Brain microvascular endothelial cell (primary cell): ENCODE results near the gene NPDC1.

ENCODE experiments used
- DNase-seq: peaks from one replicate; pipeline ENCODE4 v3.0.0-alpha.2; 2020
- H3K27ac ChIP-seq: fragments of 250-450 bp; sonication (Bioruptor Pico); 2 replicates; pipeline ENCODE4 v1.5.1; 2020; ENCODE audit warnings: mild to moderate bottlenecking, moderate library complexity
- H3K27me3 ChIP-seq: fragments of 250-450 bp; sonication (Bioruptor Pico); replicated peaks from 2 replicates; pipeline ENCODE4 v1.5.1; 2020; ENCODE audit warnings: mild to moderate bottlenecking
- H3K36me3 ChIP-seq: fragments of 250-450 bp; sonication (Bioruptor Pico); replicated peaks from 2 replicates; pipeline ENCODE4 v1.5.1; 2020; ENCODE audit warnings: mild to moderate bottlenecking
- H3K4me3 ChIP-seq: 2 replicates; pipeline ENCODE4 v1.5.1; 2011; ENCODE audit warnings: low read depth, mild to moderate bottlenecking, control low read depth, low read length, moderate library complexity
- CTCF ChIP-seq: IDR thresholded peaks from 2 replicates; pipeline ENCODE4 v1.5.1; 2011; ENCODE audit warnings: low read depth, mild to moderate bottlenecking, moderate library complexity, low read length, control low read depth, inconsistent platforms; ENCODE audit errors: missing control alignments
- in situ Hi-C: cut with HindIII; loops from 2 replicates; pipeline ENCODE4 v1.10.0; 2017; ENCODE audit warnings: low sequenced_read_pairs, low pct_ligation_motif_present

Gene NPDC1

DNA sequence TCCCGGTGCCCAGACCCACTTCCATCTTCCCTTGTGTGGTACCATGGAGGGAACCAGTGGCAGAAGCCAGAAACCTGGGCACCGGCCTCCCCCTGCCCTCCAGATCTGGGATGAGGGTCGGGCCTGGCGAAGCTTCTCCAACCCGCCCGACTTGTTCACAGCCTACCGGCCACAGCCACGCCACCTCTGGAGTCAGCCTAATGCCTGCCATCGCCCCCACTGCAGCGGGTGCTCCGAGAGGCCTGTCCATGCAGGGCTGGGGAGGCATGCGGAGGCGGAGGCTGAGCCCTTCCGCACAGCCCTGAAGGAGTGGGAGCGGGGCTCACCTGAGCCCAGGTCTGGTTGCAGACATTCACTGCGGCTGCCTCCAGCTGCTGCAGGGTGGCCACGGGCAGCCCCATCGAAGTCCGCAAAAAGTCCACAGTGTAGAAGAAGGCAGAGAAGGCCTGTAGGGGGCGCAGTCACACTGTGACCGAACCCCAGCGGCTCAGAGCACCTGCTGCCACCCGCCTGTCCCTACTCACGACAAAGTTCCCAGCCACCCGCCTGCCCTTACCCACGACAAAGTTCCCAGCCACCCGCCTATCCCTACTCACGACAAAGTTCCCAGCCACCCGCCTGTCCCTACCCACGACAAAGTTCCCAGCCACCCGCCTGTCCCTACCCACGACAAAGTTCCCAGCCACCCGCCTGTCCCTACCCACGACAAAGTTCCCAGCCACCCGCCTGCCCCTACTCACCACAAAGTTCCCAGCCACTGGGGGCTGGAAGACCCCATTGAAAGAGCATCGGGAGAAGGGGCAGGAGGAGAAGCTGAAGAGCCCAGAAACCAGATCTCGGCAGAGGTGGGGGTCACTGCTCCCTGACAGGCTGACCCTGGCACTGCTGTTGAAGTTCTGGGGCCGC is 3.8 kb upstream of the NPDC1 start:
- Histone ChIP-seq H3K27ac (no peak overlapping the region), H3K4me3 (no peak overlapping the region), H3K27me3 (peaks cover 40% of the 10 kb centered on the region), H3K36me3 (no peaks in the 10 kb centered on the region)
- peak; percentile 66 for TF ChIP-seq CTCF
- in situ Hi-C loops: loop anchor here (25.0 kb wide), 2 partner anchors 112 to 237 kb away; partner anchors contain the start of genes C8G, FBXW5 and RABL6
- DNase-seq: no peak

DNA sequence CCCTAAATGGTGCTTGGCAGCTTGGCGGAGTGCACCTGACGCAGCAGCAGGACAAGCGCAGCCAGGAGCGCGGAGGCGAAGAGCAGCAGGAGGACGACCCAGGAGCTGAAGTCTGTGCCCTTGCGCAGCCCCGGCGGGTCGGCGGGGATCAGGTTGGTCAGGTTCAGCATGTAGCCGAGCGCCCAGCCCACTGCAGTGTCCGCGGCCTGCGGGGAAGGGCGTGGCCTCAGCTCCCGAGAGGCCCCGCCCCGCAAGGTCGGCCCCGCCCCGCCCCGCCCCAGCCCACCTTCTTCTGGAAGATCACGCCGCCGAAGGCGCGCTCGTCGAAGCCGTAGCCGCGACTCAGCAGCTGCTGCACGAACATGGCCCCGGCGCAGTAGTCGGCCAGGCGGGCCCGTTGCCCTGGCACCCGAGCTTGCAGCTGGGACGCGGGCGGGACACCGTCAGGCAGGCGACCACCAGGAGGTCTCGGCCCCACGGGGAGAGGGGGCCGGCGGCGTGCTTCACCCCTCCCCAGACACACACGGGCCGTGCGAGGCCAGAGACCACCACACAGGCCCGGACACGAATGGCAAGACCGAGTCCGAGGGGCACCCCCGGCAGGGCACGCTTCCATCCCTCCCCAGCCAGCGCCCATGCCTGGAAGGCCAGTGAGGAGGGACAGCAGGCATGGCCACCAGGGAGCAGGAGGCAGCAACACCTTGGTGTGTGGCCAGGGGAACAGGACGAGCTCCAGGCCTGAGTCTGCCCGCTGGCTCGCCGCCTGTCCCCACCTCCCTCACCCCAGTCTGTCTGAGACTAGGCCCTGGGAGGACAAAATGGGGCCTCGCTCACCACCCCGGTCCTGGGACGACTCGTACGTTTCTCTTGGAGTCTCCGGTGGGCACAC is 2.9 kb upstream of the NPDC1 start:
- no peak for TF ChIP-seq CTCF
- Histone ChIP-seq H3K27me3 (peaks cover 31% of the 10 kb centered on the region), H3K4me3 (no peak overlapping the region), H3K27ac (no peak overlapping the region), H3K36me3 (no peaks in the 10 kb centered on the region)
- DNase-seq: no peak
- in situ Hi-C loops: loop anchor here (25.0 kb wide), 2 partner anchors 112 to 237 kb away; partner anchors contain the start of genes C8G, FBXW5 and RABL6

DNA sequence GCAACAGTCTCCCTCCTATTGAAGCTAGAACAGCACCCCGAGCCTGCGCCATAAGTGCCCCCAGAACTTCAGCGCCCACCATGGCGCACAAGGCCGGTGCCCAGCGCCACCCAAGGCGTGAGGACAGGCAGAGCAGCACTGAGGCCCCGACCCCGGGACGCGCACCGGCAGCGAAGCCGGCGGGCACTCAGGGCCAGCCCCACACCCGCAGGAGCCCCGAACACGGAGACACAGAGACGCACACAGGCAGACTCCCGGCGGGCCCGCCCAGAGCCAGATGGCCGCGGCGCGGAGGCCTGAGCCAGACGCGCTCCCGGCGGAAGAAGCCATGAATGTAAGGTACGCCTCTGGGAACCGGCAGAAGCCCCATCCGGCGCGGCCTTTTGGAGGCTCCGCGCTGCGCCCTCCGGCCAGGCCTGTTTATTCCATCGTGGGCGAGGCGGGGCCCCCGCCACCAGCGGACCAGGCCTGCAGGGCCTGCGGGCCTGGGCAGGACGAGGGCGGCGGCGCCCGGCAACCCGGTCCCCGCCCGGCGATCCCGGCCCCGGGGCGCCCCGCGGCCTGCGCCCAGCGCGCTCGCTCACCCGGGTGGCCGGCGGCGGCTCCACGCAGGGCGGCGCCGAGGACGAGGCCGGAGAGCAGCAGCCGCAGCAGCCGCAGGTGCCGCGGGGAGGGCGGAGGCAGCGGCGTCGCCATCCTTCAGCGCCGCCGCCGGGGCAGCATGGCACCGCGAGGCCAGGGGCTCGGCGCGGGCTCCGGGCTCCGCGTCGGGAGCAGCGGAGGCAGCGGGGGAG is 486 bp downstream of the NPDC1 start:
- DNase-seq: peak; percentile 32

GRCh38 chr9:137044502-137045177 is 1.3 kb downstream of the NPDC1 start:
- peaks cover 3% of the 10 kb centered on the region for H3K36me3 ChIP-seq
- no peak for DNase-seq
- H3K4me3 ChIP-seq: peak overlapping the region; percentile 49
- in situ Hi-C loops: loop anchor here (25.0 kb wide), 2 partner anchors 107 to 232 kb away; partner anchors contain the start of genes C8G, FBXW5 and RABL6
- peaks cover 10% of the 10 kb centered on the region for H3K27me3 ChIP-seq
- TF ChIP-seq CTCF: no peak
- no peak overlapping the region for H3K27ac ChIP-seq

More for the DNA sequence above, 486 bp downstream of the NPDC1 start:
- Histone ChIP-seq H3K36me3 (no peaks in the 10 kb centered on the region), H3K27me3 (peaks cover 11% of the 10 kb centered on the region), H3K27ac (no peak overlapping the region), H3K4me3 (peak overlapping the region; percentile 54)
- TF ChIP-seq CTCF: no peak
- in situ Hi-C loops: loop anchor here (25.0 kb wide), 2 partner anchors 108 to 233 kb away; partner anchors contain the start of genes C8G, FBXW5 and RABL6
